Pancreas (tissue), 10 donors: ENCODE data around the gene RBMS3. TPM values are rescaled to one million over a fixed set of nuclear protein-coding genes. Genes with fewer than 3 reads are reported as not detected.

Experiments used
- ATAC-seq, 4 donors: fragments of 200-7000 bp; cut with Tn5 transposase; one replicate each; pipeline versions ENCODE4 v1.8.0 to v1.9.1; 2020; ENCODE audit warnings: mild to moderate bottlenecking in 4 of 4, moderate library complexity in 4 of 4
- DNase-seq, 6 donors: peaks; one replicate each; pipeline ENCODE4 v3.0.0-alpha.2; 2020
- FAIRE-seq: peaks from 2 replicates; lab custom pipeline; 2012; peaks lifted over from hg19 to GRCh38; lab: Jason Lieb, UNC
- H3K27ac ChIP-seq, 4 donors: fragments of 200-600 bp; sonication (generic); 1 replicate in 3 of 4; 2 replicates in 1 of 4; pipeline versions ENCODE4 v1.5.0 to v1.8.0; 2020
- H3K27me3 ChIP-seq, 4 donors: fragments of 200-600 bp; one replicate each; pipeline ENCODE4 v1.8.0; 2021
- H3K36me3 ChIP-seq, 3 donors: fragments of 200-600 bp; sonication (generic) in 1 of 3; one replicate each; pipeline versions ENCODE4 v1.5.0 to v1.8.0; 2020 to 2021
- H3K4me1 ChIP-seq, 3 donors: fragments of 200-600 bp; one replicate each; pipeline ENCODE4 v1.8.0; 2021
- H3K4me3 ChIP-seq, 4 donors: fragments of 200-600 bp; sonication (generic) in 2 of 4; one replicate each; pipeline versions ENCODE4 v1.5.0 to v1.8.0; 2020 to 2021
- H3K9me3 ChIP-seq, 4 donors: fragments of 200-600 bp; one replicate each; pipeline ENCODE4 v1.8.0; 2021
- WGBS, 2 donors: extraction: QIAGEN DNeasy Blood & Tissue Kit; methylation state at CpG; one replicate each; pipeline ENCODE4 v1.1.7; 2013; 5-methylcytosine and 5-hydroxymethylcytosine counted together
- intact Hi-C, 3 donors: fragments of 100-400 bp; cut with DNase I; formaldehyde crosslinking; loops; one replicate each; pipeline versions ENCODE4 v1.11.1 to v1.14.2; 2022
- polyA plus RNA-seq, 2 donors: library from polyadenylated mRNA; stranded (reverse); fragments of 200-250 nt; gene quantifications; one replicate each; pipeline ENCODE4 v1.2.3, GENCODE V29; 2013
- total RNA-seq, 6 donors: library from RNA; stranded (reverse); fragmentation: NEBNext Ultra II Directional in 4 of 6; extraction: Animal tissue kit (Norgen Biotek cat#: 25700) in 4 of 6; gene quantifications; one replicate each; pipeline versions ENCODE4 v1.2.1 to v1.2.4, GENCODE V29; 2021 to 2023
- TF ChIP-seq, protein P1 (sequence below), 4 donors: fragments of 200-600 bp; sonication (generic) in 3 of 4; IDR thresholded peaks; one replicate each; pipeline versions ENCODE4 v1.5.0 to v1.8.0; 2021; ENCODE audit warnings: antibody characterized with exemption in 4 of 4
- donor health status: healthy with polysubstance abuse.
- donor health status: DM: no; HTN: no; CAD: no; lungs with moderate emphysema.
- donor health status: DM: no; HTN: no; CAD: no.
- donor health status: control.
- donor health status: control.
- donor health status: Bipolar disorder and iron deficiency.
- donor health status: DM: yes; HTN: yes; CAD: no.
- donor health status: DM: no; HTN: no; CAD: no.
- donor health status: DM: no; HTN: no; CAD: no.
- donor health status: DM: yes; HTN: yes; CAD: no.

RBMS3 gene
- total and polyA plus RNA-seq, 8 donors, result 4.0 to 10.0 (median 6.6) TPM

DNA sequence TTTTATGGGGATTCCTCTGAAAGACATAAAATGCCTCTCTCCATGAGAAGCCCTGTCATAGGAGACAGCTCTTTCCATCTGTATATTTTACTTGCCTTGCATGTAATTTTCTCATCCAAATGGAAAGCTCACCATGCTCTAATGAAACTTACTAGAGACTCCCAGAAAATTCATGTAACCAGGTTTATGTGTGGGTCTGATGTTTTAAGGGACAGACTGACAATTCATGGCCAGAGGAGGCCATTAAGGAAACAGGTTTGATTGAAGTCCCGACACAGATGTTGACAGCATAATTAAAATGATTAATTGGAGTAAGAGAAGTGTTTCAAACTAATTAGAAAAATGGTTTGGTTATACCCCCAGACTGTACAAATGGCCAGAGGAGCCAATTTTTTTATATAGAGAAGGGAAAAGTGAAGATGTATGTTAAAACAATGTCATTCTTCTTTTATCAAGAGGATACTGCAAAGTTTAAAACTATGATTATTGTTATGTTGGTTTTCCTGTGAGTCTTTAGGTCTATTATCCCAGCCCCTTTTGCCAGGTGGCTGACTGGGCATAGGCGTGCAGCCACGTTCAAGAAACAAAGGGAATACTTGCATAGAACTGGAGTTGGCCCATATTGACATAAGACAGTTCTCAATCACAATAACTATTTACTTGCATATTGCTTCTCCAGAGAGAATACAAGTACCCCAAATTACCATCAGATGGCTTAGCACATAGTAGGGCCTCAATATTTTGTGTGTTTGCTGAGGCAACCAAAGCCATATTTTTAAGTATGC, 64.8 kb downstream of the RBMS3 start:
- no peak for DNase-seq
- WGBS, 2 donors, result 47 to 52% methylated on average over 3 of the region's 3 CpGs
- no peaks in the 10 kb centered on the region for H3K36me3 ChIP-seq
- no peaks in the 10 kb centered on the region for H3K4me1 ChIP-seq
- FAIRE-seq, result no peak
- no peak overlapping the region for H3K4me3 ChIP-seq
- no peaks in the 10 kb centered on the region for H3K9me3 ChIP-seq
- TF ChIP-seq, protein P1, sequence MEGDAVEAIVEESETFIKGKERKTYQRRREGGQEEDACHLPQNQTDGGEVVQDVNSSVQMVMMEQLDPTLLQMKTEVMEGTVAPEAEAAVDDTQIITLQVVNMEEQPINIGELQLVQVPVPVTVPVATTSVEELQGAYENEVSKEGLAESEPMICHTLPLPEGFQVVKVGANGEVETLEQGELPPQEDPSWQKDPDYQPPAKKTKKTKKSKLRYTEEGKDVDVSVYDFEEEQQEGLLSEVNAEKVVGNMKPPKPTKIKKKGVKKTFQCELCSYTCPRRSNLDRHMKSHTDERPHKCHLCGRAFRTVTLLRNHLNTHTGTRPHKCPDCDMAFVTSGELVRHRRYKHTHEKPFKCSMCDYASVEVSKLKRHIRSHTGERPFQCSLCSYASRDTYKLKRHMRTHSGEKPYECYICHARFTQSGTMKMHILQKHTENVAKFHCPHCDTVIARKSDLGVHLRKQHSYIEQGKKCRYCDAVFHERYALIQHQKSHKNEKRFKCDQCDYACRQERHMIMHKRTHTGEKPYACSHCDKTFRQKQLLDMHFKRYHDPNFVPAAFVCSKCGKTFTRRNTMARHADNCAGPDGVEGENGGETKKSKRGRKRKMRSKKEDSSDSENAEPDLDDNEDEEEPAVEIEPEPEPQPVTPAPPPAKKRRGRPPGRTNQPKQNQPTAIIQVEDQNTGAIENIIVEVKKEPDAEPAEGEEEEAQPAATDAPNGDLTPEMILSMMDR (IDR thresholded peaks at IDR 0.05), result no peak
- no peaks in the 10 kb centered on the region for H3K27me3 ChIP-seq
- ATAC-seq, result no peak
- intact Hi-C loops, result no loop called here
- H3K27ac ChIP-seq, result no peak overlapping the region

DNA sequence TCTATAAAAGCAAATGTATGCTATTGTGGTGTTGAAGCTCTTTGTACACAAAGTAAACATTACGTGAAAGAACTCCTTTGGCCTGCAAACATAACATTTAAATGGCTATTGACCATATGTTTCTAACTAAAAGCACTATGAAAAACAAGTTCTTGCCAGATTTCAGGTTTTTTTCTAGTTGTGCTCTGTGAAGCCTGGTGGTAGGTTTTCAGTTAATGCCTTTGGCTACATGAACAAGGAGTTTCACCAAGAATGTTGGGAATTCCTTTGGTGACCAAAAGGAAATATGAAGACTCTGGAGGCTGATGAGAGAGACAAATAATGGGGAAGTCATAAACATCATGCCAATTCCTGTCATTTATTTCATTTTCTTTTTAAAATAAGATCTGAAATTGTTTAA, 66.0 kb downstream of the RBMS3 start:
- ATAC-seq (no peak), FAIRE-seq (no peak), DNase-seq (no peak)
- no peaks in the 10 kb centered on the region for H3K4me1 ChIP-seq
- intact Hi-C loops, result no loop called here
- no peak overlapping the region for H3K4me3 ChIP-seq
- no peaks in the 10 kb centered on the region for H3K36me3 ChIP-seq
- 64 to 65% methylated on average over 1 of the region's 1 CpG for WGBS, 2 donors
- H3K9me3 ChIP-seq, result no peaks in the 10 kb centered on the region
- TF ChIP-seq, protein P1 (IDR thresholded peaks at IDR 0.05), result no peak
- no peak overlapping the region for H3K27ac ChIP-seq
- no peaks in the 10 kb centered on the region for H3K27me3 ChIP-seq

DNA sequence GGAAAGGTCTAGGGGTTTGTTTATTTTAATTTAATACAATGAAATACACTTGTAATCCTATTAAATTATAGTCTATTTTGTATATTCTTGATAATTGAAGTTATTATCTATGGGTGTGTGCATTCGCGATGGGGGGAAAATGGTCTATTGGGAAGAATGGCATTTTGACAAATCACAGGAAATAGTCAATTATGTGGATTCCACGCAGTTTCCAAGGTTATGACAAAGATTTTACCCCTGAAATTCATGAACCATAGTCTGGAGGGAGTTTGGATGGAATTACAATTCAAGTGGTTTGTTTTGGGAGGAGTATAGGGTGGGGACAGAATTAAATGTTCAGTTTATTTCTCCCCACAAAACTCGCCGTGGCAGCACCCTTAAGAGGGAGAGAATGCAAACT, 66.5 kb downstream of the RBMS3 start:
- DNase-seq (no peak), ATAC-seq (no peak), FAIRE-seq (no peak)
- no peaks in the 10 kb centered on the region for H3K9me3 ChIP-seq
- H3K27me3 ChIP-seq, result no peaks in the 10 kb centered on the region
- H3K27ac ChIP-seq, result no peak overlapping the region
- TF ChIP-seq, protein P1 (IDR thresholded peaks at IDR 0.05), result no peak
- WGBS, 2 donors, result 60 to 61% methylated on average over 5 of the region's 5 CpGs
- intact Hi-C loops, result no loop called here
- no peak overlapping the region for H3K4me3 ChIP-seq
- no peaks in the 10 kb centered on the region for H3K4me1 ChIP-seq
- no peaks in the 10 kb centered on the region for H3K36me3 ChIP-seq

DNA sequence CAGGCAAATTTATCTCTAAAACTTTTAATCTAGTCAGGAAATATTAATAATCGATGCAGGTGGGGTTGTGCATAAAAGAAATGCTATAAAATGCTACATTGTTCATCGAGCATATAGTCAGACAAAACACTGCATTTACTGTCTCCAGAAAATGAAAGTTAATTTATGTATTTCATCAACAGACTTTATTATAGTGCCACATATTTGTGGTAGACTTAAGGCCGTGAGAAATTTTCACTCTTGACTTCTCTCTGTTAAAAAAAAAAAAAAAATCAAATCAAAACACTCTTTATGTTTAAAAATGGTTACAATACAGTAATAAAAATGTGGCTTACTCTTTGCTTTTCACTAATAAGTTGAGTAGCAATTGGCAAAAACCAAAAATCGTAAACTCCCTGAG, 67.4 kb downstream of the RBMS3 start:
- ATAC-seq, result no peak
- no peak for FAIRE-seq

More for the DNA sequence above, 67.4 kb downstream of the RBMS3 start:
- Histone ChIP-seq H3K4me1 (no peaks in the 10 kb centered on the region), H3K36me3 (no peaks in the 10 kb centered on the region), H3K4me3 (no peak overlapping the region), H3K9me3 (no peaks in the 10 kb centered on the region), H3K27ac (no peak overlapping the region), H3K27me3 (no peaks in the 10 kb centered on the region)
- 44 to 56% methylated on average over 4 of the region's 4 CpGs for WGBS, 2 donors
- intact Hi-C loops, result no loop called here
- no peak for DNase-seq
- TF ChIP-seq, protein P1 (IDR thresholded peaks at IDR 0.05), result no peak
